H1 (cell line): Measurements from ENCODE around the gene DHCR24. TPM values are rescaled to one million over a fixed set of nuclear protein-coding genes. Genes with fewer than 3 reads are reported as not detected.

ENCODE experiments used
- BACH1 ChIP-seq: IDR thresholded peaks from 2 replicates; pipeline ENCODE4 v1.6.1; 2012; ENCODE audit warnings: low read length, improper control_type of control experiment
- CHD7 ChIP-seq: fragments of 300-600 bp; sonication (generic); IDR thresholded peaks from 2 replicates; pipeline ENCODE4 v1.7.1; 2012; ENCODE audit warnings: low read length, moderate library complexity, mild to moderate bottlenecking, inconsistent platforms; ENCODE audit not compliant: insufficient replicate concordance
- RXRA ChIP-seq: IDR thresholded peaks from 2 replicates; pipeline ENCODE4 v1.6.1; 2011; ENCODE audit warnings: low read depth, mild to moderate bottlenecking, low read length, moderate library complexity; ENCODE audit not compliant: insufficient read depth
- TCF12 ChIP-seq: IDR thresholded peaks from 2 replicates; pipeline ENCODE4 v1.6.1; 2011; ENCODE audit warnings: low read depth, mild to moderate bottlenecking, low read length
- polyA plus RNA-seq, 7 experiments: library from polyadenylated mRNA; depleted of rRNA in 3 of 7; stranded (reverse) in 5 of 7; unstranded in 2 of 7; fragments of >200 nt in 5 of 7; fragments of 200-250 nt in 2 of 7; gene quantifications; 1 replicate in 5 of 7; 2 replicates in 1 of 7; 4 replicates in 1 of 7; pipeline versions ENCODE4 v1.2.1 to v1.2.3, GENCODE V29; 2011 to 2013; ENCODE audit warnings: missing spikeins in 2 of 7, mixed read lengths in 2 of 7
- total RNA-seq: library from RNA; stranded (reverse); fragmentation: NEBNext Ultra II Directional; extraction: Animal tissue kit (Norgen Biotek cat#: 25700); gene quantifications from 2 replicates; pipeline ENCODE4 v1.2.1, GENCODE V29; 2021

The DHCR24 gene
- total and polyA plus RNA-seq, 2 of the 8 experiments (the other 6 are each of a cell fraction or from before 2014, with no cell fraction given) = 370 to 419 TPM

- TF ChIP-seq CHD7 (no peak), BACH1 (no peak), RXRA (no peak), TCF12 (no peak)
- TF ChIP-seq, all 59 proteins: peak for 0
Observed at GRCh38 chr1:54867717-54868057, 19.3 kb downstream of the DHCR24 start (continued).
